Measurements from ENCODE around the gene BAMBI.

DNA sequence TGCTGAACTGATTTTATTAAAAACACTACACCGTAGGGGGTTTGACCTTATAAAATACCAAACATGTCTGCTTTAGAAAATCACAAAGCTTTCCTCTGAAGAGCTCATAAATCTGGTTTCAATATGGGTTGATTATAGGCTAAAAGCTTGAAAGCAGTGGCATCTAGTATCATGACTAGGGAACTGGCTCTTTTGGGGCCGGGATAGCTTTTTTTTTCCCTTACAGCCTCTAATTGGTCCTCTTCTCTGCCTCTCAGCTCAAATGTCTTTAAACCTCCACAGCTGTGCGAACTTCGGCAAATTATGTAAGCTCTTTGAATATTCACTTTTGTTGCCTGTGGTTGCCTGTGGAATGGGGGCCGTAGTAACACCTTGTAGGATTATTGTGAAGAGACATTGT lies 8.4 kb downstream of the BAMBI start:
- TF ChIP-seq, protein P1, sequence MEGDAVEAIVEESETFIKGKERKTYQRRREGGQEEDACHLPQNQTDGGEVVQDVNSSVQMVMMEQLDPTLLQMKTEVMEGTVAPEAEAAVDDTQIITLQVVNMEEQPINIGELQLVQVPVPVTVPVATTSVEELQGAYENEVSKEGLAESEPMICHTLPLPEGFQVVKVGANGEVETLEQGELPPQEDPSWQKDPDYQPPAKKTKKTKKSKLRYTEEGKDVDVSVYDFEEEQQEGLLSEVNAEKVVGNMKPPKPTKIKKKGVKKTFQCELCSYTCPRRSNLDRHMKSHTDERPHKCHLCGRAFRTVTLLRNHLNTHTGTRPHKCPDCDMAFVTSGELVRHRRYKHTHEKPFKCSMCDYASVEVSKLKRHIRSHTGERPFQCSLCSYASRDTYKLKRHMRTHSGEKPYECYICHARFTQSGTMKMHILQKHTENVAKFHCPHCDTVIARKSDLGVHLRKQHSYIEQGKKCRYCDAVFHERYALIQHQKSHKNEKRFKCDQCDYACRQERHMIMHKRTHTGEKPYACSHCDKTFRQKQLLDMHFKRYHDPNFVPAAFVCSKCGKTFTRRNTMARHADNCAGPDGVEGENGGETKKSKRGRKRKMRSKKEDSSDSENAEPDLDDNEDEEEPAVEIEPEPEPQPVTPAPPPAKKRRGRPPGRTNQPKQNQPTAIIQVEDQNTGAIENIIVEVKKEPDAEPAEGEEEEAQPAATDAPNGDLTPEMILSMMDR (IDR thresholded peaks at IDR 0.05), result no peak
- TF ChIP-seq POLR2A (IDR thresholded peaks at IDR 0.05), result no peak
- TF ChIP-seq POLR2AphosphoS5 (IDR thresholded peaks at IDR 0.05), result no peak
